Eye (tissue), 1 donor: ENCODE measurements around the gene HCFC1R1.
"Not testable (repeated sequence)": the region's sequence is repeated elsewhere in the genome, so short reads cannot be mapped to it uniquely, and the experiment has no call there.

Source experiments
- DNase-seq: peaks from one replicate; pipeline ENCODE4 v3.0.0-alpha.2; 2015

HCFC1R1 gene

DNA sequence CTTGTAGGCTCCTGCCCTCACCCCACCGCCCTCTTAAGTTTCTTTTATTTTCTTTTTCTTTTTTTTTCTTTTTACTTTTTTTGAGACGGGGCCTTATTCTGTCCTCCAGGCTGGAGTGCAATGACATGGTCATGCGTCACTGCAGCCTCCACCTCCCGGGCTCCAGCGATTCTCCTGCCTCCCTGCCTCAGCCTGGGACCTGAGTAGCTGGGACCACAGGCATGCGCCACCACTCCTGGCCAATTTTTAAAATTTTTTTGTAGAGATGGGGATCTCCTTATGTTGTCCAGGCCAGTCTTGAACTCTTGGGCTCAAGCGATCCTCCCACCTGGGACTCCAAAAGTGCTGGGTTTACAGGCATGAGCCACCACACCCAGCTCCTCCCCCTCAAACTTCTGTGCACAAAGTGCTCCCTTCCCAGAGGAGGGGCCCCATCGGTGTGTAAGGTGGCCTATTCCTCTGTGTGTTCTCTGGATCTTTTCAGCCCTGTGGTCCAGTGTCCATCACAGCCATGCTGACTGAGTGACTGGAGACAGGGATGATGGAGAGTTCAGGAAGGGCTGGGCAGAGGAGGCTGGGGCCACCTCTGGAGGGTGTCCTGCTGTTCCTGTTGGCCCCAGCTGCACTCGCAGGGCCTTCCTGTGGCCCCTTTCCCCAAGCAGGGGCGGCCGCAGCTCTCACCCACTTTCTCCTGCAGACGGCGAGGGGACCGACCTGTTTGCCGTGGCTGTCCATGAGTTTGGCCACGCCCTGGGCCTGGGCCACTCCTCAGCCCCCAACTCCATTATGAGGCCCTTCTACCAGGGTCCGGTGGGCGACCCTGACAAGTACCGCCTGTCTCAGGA, 32.8 kb upstream of the HCFC1R1 start:
- DNase-seq = no peak

DNA sequence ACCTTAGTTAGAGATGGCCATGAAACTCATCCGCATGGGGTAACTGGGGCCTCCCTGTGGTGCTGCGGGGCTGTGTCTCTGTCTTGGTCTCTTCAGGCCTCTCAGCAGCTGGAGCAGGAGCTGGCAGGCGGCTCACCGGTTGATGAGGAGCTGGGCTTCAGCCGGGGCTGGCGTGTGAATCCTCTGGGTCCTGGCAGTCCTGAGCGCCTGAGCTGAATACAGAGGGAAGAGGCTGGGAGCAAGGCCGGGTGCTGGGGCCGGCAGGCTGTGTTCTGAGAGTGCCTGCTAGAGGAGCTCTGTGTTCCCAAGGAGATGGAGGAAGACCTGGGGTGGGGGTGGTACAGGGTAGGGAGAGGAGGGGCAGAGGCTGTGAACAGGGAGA, 32.0 kb upstream of the HCFC1R1 start:
- not testable (repeated sequence) for DNase-seq

DNA sequence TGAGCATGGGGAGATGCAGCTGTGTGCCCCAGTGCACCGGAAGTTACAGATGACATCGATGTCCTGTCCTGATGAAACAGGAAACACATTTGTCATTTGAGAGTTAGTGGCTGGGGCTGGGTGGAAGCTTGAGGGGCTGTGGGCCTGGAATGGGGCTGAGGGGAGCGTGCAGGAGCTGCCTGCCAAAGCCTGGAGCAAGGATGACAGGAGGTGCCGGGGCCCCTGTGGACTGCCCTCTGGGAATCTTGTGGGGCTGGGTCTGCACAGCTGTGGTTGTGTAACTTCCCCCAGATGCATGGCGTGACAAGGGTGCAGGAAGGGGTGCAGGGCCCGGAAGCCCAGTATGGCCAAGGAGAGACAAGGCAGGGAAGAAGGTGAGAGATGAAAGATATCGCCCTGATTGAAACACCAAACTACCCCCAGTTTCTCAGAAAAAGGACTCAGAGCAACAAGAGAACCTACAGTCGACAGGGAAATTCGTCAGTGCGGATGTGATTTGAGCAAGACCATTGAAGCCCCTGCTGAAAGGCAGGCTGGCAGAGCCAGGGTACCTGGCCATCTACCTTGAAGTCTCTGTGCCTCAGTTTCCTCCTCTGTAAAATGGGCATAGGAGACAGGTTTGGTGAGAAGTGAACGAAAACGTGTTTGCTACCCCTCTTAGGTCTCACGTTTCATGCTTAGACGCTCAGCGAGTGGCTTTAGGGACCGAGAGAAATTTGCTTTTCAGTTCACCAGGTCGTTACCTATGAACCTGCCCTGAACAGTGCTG, 31.4 kb upstream of the HCFC1R1 start:
- DNase-seq = no peak

DNA sequence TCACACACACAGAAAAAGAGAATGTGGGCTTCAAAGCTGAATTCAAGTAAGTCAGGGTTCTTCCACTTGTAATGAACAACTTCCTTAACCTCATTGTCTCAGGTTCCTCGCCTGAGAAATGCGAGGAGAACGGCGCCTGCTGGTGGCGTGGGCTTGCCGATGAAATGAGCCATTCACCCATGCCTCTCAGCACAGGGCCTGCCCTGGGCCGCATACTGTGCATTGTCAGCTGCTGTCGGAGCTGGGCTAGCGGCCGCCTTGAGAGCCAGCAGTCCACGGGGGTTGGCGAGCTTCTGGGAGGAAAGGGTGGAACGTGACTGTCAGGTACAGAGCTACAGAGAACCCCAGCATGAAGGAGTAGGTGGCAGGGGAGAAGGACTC, 29.6 kb upstream of the HCFC1R1 start:
- DNase-seq = not testable (repeated sequence)

DNA sequence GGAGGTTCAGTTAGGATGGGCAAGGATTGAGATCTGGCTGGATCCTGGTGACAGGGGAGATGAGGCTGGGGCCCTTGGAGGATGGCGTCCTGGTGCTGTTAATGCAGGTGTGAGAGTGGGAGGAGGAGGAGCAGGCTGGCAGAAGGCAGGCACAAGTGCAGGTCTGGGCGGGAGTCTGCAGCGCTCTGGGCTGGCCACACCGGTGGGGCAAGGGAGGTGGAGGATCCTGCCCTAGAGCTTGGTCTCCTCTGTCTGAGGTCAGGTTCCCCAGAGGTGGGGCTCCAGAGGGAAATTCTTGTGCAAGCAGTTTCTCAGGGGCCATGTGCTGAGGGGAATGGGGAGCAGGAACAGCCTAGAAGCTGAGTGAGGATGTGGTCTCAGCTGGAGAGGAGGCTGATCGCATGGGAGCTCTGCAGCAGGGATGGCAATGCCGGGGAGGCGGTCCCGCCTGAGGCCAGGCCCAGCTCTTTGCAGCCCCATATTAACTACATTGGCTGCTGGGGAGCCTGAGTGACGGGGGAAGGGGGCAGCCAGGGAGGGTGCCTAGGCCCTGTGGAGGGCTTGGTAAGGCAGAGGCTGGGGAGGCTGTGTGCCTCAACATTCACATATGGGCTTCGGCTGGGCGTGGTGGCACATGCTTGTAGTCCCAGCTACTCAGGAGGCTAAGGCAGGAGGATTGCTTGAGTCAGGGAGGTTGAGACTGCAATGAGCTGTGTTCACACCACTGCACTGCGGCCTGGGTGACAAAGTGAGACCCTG, 29.0 kb upstream of the HCFC1R1 start:
- not testable (repeated sequence) for DNase-seq

DNA sequence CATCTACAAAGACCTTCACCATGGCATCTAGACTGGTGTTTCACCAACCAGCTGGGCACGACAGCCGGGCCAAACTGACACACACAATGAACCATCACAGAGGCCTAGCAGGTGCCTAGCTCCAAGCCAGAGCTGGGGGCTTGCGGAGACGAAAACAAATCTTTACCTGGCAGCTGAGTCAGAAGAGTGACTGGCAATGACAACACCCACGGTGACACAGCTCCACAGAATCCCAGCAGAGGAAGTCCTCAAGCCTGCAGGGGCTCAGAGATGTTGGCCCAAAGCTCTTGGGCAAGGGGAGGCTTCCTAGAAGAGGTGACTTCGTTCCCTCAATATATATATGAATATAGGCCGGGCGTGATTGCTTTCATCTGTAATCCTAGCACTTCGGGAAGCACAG, 27.8 kb upstream of the HCFC1R1 start:
- DNase-seq = no peak

DNA sequence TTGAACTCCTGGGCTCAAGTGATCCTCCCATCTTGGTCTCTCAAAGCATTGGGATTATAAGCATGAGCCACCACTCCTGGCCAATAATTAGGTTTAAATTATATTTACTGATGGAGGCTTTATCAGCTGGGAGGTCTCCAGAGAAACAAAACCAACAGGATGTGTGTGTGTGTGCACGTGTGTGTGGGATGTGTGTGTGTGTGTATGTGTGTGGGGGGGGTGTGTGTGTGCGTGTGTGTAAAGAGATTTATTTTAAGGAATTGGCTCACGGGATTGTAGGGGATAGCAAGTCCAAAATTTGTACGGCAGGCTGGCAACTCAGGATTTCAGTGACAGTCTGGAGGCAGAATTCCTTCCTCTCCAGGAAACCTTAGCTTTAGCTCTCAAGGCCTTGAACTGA, 27.3 kb upstream of the HCFC1R1 start:
- DNase-seq = no peak

DNA sequence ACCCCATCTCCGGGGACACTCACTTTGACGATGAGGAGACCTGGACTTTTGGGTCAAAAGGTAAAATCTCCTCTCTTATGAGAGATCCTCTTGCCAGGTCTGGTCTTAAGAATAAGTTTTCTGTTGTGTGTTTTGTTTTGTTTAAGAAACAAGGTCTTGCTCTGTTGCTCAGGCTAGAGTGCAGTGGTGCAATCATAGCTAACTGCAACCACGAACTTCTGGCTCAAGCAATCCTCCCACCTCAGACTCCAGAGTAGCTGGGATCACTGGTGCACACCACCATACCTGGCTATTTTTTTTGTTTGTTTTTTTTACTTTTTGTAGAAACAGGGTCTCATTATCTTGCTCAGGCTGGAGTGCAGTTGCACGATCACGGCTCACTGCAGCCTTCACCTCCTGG, 26.7 kb upstream of the HCFC1R1 start:
- DNase-seq = no peak

DNA sequence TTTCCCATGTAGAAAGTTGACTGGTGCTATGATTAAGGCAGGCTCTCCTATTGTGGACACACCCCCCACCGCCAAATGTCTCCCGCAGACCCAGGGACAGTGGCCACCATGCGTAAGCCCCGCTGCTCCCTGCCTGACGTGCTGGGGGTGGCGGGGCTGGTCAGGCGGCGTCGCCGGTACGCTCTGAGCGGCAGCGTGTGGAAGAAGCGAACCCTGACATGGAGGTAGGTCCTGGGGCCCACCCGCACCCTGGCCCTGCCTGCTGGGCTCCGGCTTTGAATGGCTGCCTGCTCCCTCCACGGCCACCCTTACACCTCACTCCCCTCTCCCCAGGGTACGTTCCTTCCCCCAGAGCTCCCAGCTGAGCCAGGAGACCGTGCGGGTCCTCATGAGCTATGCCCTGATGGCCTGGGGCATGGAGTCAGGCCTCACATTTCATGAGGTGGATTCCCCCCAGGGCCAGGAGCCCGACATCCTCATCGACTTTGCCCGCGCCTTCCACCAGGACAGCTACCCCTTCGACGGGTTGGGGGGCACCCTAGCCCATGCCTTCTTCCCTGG, 26.3 kb upstream of the HCFC1R1 start:
- no peak for DNase-seq

DNA sequence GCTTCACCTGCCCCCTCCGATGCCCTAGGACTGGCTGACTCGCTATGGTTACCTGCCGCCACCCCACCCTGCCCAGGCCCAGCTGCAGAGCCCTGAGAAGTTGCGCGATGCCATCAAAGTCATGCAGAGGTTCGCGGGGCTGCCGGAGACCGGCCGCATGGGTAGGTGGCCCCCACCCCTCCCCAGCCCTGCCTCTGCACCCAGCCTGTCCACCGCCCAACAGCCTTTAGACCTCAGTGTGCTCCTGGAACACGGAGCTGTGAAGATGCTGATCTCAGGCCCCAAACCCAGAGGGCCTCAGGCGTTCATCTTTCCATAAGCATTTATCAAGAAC, 23.6 kb upstream of the HCFC1R1 start:
- DNase-seq = no peak

DNA sequence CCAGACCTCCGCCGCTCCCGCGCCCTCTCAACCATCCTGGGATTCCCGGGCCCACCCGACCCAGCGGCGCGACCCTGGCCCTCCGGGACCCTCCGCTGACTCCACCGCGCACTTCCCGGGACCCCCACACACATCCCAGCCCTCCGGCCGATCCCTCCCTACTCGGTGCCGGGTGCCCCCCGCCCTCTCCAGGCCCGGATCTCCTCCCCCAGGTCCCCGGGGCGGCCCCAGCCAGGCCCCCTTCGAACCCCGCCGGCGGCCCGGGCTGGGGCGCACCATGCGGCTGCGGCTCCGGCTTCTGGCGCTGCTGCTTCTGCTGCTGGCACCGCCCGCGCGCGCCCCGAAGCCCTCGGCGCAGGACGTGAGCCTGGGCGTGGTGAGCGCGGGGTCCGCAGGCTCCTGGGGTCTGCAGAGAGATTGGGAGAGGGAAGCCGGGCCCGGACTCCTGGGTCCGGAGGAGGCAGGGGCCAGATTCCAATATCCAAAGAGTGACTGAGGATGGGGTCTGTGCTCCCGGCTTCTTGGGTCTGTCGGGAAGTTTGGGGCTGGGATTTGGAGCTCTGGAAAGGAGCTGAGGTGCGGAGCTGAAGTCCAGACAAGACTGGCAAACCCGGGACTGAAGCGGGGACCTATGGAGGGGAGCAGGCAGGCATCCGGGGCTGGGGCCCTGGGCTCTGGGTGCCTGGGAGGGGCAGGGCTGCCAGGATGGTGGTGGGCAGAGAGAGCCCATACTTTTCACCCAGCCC, 23.1 kb upstream of the HCFC1R1 start:
- peak; percentile 25 for DNase-seq

DNA sequence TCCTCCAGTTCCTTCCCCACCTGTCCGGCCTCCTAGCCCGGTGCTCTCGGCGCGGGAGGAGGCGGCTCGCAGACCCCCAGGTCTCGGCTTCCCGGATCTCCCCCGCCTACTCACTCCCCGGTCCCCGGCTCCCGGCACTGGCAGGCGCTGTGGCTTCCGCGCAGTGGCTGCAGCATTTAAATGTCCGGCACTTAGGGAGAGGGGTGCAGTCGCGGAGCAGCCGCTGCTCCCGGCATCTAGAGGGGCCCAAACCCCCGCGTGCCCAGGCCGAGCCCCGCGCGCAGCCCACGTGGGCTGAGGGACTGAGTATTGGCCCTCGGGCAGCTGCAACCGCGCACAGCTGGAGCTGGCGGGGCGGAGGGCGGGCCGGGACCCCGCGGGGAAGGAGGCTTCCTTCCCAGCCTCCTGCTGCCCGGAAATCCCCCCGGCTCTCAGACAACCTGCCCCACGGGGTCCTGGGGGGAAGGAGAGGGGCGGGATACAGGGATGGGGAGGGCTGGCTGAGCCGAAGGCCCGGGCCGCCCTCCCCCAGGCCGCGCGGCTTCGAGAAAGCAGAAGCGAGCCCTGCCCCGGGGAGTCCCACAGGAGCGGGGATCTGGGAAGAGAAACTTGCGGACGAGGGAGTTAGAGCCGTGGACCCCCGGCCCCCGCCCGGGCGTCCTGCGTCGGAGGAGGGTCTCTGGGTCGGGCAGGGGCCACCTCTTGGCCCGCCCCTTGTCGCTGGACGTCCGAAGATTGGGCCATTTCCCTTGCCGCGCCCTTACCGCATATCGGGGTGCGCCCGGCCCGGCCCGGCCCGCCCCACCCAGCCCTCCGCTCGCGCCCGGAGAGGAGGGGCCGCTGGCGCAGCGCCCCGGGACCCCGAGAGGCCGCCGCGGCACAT, 22.3 kb upstream of the HCFC1R1 start, which contains the start of gene MMP25:
Gene MMP25 (plus strand): TSS at position 804 of the 883 bp plus-strand sequence. CDS start 357 bp downstream, outside the sequence.
- peak; percentile 60 for DNase-seq

DNA sequence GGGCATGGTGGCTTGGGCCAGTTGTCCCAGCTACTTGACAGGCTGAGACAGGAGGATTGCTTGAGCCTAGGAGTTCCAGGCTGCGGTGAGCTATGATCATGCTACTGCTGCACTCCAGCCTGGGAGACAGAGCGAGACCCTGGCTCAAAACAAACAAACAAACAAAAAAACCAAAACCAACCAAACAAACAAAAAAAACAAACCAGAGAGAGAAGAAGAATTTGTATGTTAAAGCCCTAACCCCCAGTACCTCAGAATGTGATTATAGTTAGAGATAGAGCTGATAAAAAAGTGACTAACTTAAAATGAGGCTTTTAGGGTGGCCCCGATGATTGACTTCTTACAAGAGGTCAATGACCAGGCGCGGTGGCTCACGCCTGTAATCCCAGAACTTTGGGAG, 21.0 kb upstream of the HCFC1R1 start:
- DNase-seq = no peak

DNA sequence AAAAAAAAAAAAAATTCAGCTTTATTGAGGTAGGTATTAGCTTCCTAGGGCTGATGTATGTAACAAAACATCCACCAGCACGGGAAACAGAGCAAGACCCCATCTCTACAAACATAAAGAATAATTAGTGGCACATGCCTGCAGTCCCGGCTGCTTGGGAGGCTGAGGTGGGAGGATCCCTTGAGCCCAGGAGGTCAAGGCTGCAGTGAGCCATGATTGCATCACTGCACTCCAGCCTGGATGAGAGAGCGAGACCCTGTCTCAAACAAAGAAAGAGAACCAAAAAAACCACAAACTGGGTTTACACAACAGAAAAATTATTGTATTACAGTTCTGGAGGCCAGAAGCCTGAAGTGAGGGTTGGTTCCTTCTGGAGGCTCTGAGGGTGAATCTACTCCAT, 18.6 kb upstream of the HCFC1R1 start:
- DNase-seq = no peak

DNA sequence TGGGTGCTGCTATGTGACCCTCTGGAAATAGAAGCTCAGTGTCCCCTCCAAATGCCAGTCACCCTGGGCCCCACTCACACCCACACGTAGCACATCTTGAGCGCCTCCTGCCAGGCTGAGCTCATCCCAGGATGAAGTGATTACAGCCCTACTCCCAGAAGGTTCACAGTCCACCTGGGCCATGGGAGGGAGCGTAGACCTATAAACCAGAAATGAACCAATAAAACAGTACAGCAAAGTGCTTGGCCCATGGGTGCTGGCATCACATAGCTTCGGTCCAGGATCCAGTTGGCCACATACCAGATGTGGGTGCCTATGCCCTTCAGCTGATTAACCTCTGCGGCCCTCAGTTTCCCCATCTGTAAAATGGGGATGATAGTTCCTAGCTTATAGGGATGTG, 15.2 kb upstream of the HCFC1R1 start:
- no peak for DNase-seq

DNA sequence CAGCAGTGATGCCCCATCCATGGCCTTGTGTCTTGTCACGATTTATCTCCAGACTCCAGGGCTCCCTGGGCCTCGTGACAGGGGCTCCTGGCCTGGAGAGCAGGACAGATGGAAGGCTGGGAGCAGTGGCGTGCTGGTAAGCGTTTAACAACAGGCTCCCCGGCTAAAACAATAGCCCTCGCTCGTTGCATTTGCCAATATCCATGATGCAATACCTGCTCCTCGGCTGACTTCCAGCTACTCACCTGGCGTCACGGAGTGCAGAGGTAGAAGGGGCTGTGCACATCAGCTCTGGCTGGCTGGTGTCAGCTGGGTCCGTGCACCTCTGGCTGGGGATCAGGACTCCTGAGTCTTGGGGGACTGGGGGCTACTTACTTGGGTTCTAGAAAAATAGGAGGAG, 14.5 kb upstream of the HCFC1R1 start:
- no peak for DNase-seq

DNA sequence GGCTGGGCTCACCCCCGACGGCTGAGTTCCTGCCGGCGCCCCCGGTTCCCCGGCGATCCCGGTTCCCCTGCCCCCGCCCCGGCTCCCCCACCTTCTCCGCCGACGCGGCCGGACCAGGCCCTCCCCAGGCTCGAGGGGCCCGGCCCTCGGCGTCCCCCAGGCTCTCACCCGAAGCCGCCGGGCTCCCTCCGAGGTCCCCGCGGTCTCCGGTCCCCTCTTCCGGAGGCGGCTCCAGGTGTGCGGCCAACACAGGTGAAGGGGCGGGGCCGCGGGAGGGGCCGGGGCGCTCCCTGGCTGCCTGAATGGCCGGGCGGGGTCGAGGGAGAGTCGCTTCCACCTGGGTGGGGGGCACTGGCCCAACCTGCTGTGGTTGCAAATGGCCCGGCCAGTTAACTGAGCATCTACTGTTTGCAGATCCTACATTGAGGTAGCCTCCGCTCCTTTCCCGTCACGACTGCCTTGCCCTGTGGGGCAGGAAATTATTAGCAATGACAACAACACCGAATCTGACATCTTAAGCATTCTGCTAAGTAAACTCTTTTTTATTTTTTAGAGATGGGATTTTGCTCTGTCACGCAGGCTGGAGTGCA, 13.1 kb upstream of the HCFC1R1 start, which contains the start of gene BICDL2:
Gene BICDL2 (minus strand): TSS at position 219 of the 590 bp plus-strand sequence. CDS start 1,448 bp downstream, outside the sequence.
- no peak for DNase-seq

DNA sequence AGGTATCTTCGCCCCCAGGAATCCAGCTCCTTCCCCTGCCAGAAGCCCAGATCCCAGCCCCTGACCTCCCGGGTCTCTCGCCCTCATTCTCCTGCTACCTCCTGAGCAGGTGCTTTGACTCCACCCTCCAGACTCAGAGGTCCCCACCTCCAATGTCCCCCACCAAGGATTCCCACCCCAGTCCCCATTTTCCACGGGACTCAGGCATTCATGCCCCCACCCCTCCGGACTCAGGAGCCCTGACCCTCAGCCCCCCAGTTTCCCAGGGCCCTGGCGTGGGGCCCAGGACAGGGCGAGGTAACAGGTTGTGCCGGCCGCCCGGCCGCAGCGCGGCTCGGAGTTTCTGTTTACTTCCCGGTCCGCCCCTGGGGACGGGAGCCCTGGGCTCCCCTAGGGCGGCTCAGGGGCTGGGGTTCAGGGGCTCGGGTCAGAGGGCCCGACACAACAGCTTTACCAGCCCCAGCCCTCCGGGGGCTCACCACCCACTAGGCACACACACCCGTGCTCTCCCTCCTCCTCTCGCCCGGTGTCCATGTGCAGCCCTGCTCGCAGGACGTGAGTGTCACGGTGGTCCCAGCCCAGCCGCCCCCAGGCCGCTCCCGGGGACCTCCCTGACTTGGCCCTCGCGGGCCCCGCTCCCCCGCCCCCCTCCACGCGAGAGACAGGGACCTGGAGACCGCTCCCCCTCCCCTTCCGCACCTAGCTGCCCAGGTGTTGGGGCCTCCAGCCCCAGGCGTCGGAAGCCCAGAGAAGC, 12.4 kb upstream of the HCFC1R1 start:
- DNase-seq = no peak

DNA sequence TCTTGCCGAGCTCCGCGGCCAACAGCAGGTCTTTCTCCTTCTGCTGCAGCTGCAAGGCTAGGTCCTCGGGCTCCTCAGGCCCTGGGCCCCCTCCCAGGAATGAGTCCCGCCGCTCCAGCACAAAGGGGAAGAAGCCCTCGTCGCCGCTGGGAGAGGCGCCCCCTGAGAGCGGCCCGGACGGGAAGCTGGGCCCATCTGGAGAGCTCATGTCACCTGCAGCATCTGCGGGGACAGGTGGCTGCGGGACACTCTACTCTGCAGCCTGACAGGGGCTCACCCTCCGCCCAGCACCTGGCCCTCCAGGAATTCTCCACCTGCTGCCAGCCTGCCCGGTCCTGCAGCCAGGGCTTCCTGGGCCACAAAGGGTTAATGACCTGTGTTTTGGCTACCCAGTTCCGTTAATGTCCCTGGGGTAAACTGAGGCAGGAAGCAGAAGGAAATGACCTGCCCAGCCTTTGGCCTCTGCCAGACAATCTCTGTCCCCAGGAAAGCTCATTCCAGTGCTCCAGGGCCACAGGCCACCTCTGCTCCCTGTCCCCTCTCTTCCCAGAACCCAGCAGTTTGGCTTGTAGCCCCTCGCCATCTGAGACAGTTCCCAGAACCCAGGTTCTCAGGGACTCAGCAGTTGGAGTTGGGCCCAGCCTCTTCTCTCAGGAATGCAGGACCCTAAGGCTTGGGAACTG, 11.7 kb upstream of the HCFC1R1 start:
- DNase-seq = peak; percentile 11
